Measurements from ENCODE around the gene ACY1. TPM values are rescaled to one million over a fixed set of nuclear protein-coding genes. Genes with fewer than 3 reads are reported as not detected.

The ACY1 gene
- total RNA-seq, 1 experiment from 2014 or later, result 62.6 TPM

DNA sequence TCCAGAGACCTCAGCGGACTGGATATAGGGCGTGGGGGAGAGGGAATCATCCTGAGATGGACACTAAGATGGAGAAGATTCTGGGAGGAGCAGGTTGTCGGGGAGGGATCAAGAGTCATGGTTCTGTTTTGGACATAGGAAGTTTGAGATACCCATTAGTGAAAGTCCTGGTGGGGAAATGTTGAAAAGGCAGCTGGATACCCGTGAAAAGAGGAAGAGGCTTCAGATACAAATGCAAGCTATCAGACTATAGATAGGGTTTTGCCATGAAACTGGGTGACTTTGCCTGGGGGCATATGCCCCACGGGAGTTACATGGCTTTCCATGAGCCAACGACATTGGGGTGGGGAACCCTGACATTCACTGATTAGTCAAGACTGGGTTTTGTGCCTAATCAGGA is 29.2 kb upstream of the ACY1 start:
- Mint-ChIP-seq H3K27me3 (ENCODE audit: low read depth) (peaks cover 82% of the 10 kb centered on the region), H3K27ac (no peak overlapping the region), H3K9me3 (no peaks in the 10 kb centered on the region), H3K4me3 (no peak overlapping the region; a peak in 1 of 5 replicates), H3K36me3 (ENCODE audit: insufficient read depth in 1 of 3, low read depth in 3 of 3) (no peaks in the 10 kb centered on the region), H3K4me1 (peaks cover 0 to 5% of the 10 kb centered on the region in 2 experiments; a peak in 3 of 4 replicates)
- Histone ChIP-seq H2BK120ac (ENCODE audit: low read depth, low read length, poor library complexity, severe bottlenecking) (no peak overlapping the region), H3K4me2 (ENCODE audit: insufficient read depth, insufficient read length, low read length) (no peak overlapping the region), H2AK5ac (ENCODE audit: insufficient read length, low read length) (no peak overlapping the region), H2AFZ (ENCODE audit: low read length) (no peak overlapping the region), H4K5ac (ENCODE audit: insufficient read length, low read depth, low read length) (no peak overlapping the region), H3K23ac (ENCODE audit: insufficient read length, low read depth, low read length) (no peak overlapping the region), H3K4me1 (ENCODE audit: insufficient read depth, low read length) (no peaks in the 10 kb centered on the region), H3K79me2 (ENCODE audit: insufficient read depth, low read length) (no peaks in the 10 kb centered on the region), H3K23me2 (ENCODE audit: insufficient read length, low read depth, low read length, poor library complexity, severe bottlenecking) (no peaks in the 10 kb centered on the region), H4K20me1 (ENCODE audit: control insufficient read depth, insufficient read depth, insufficient read length) (no peaks in the 10 kb centered on the region), H2BK20ac (ENCODE audit: low read depth, low read length, poor library complexity, severe bottlenecking) (no peak overlapping the region), H3K9ac (ENCODE audit: extremely low read depth, insufficient read length, low read length) (no peak overlapping the region), H2BK15ac (ENCODE audit: low read depth, low read length) (no peak overlapping the region), H3T11ph (ENCODE audit: low read length) (no peak overlapping the region), H3K56ac (ENCODE audit: insufficient read length, low read depth, low read length) (no peak overlapping the region), H3K18ac (ENCODE audit: insufficient read length, low read depth, low read length) (no peak overlapping the region), H3K4ac (ENCODE audit: low read depth, low read length) (no peak overlapping the region), H2BK12ac (ENCODE audit: insufficient read length, low read depth, low read length) (no peak overlapping the region), H4K91ac (ENCODE audit: insufficient read length, low read depth, low read length) (no peak overlapping the region), H3K79me1 (ENCODE audit: insufficient read depth, low read depth, low read length, poor library complexity, severe bottlenecking) (no peaks in the 10 kb centered on the region), H2BK5ac (ENCODE audit: insufficient read length, low read length) (no peak overlapping the region), H3K27me3 (ENCODE audit: insufficient read depth, low read length) (peaks cover 21% of the 10 kb centered on the region), H3K14ac (ENCODE audit: insufficient read depth, low read length) (no peak overlapping the region), H3K27ac (ENCODE audit: insufficient read length, low read depth, low read length) (no peak overlapping the region), H3K9me3 (ENCODE audit: control insufficient read depth, low read depth, low read length) (no peaks in the 10 kb centered on the region), H4K8ac (replicated peaks; ENCODE audit: insufficient read length, low read depth, low read length) (no peak overlapping the region)
- no CpG with 5 or more reads among the region's 6 CpGs for WGBS (ENCODE audit: extremely low coverage, insufficient read length, low lambda C conversion rate)
- DNase-seq, result no peak
- TF ChIP-seq, protein P1, sequence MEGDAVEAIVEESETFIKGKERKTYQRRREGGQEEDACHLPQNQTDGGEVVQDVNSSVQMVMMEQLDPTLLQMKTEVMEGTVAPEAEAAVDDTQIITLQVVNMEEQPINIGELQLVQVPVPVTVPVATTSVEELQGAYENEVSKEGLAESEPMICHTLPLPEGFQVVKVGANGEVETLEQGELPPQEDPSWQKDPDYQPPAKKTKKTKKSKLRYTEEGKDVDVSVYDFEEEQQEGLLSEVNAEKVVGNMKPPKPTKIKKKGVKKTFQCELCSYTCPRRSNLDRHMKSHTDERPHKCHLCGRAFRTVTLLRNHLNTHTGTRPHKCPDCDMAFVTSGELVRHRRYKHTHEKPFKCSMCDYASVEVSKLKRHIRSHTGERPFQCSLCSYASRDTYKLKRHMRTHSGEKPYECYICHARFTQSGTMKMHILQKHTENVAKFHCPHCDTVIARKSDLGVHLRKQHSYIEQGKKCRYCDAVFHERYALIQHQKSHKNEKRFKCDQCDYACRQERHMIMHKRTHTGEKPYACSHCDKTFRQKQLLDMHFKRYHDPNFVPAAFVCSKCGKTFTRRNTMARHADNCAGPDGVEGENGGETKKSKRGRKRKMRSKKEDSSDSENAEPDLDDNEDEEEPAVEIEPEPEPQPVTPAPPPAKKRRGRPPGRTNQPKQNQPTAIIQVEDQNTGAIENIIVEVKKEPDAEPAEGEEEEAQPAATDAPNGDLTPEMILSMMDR (conservative IDR thresholded peaks at IDR 0.05), result no peak

Data from H9 (cell line).